ENCODE data around the gene GPR143.

GRCh38 chrX:9687899-9688298 lies 77.7 kb downstream of the GPR143 start:
- no peak for TF ChIP-seq CTCF (IDR thresholded peaks at IDR 0.05; ENCODE audit: low read depth, low read length, missing input control)
- TF ChIP-seq ZBTB33 (IDR thresholded peaks at IDR 0.05), result no peak
- TF ChIP-seq, protein P1, sequence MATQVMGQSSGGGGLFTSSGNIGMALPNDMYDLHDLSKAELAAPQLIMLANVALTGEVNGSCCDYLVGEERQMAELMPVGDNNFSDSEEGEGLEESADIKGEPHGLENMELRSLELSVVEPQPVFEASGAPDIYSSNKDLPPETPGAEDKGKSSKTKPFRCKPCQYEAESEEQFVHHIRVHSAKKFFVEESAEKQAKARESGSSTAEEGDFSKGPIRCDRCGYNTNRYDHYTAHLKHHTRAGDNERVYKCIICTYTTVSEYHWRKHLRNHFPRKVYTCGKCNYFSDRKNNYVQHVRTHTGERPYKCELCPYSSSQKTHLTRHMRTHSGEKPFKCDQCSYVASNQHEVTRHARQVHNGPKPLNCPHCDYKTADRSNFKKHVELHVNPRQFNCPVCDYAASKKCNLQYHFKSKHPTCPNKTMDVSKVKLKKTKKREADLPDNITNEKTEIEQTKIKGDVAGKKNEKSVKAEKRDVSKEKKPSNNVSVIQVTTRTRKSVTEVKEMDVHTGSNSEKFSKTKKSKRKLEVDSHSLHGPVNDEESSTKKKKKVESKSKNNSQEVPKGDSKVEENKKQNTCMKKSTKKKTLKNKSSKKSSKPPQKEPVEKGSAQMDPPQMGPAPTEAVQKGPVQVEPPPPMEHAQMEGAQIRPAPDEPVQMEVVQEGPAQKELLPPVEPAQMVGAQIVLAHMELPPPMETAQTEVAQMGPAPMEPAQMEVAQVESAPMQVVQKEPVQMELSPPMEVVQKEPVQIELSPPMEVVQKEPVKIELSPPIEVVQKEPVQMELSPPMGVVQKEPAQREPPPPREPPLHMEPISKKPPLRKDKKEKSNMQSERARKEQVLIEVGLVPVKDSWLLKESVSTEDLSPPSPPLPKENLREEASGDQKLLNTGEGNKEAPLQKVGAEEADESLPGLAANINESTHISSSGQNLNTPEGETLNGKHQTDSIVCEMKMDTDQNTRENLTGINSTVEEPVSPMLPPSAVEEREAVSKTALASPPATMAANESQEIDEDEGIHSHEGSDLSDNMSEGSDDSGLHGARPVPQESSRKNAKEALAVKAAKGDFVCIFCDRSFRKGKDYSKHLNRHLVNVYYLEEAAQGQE (IDR thresholded peaks at IDR 0.05), result no peak
- TF ChIP-seq EGR1 (IDR thresholded peaks at IDR 0.05; ENCODE audit: low read depth in 2 of 2), result no peak
- no peak for TF ChIP-seq FOXA1 (IDR thresholded peaks at IDR 0.05)
- TF ChIP-seq NR2F2 (IDR thresholded peaks at IDR 0.05), result no peak
- TF ChIP-seq TAF1 (conservative IDR thresholded peaks at IDR 0.05), result no peak
- TF ChIP-seq JUND (IDR thresholded peaks at IDR 0.05), result no peak
